Raji (cell line): ENCODE results near the gene XAF1.

Experiments
- POLR2A ChIP-seq: IDR thresholded peaks from 2 replicates; pipeline ENCODE4 v1.6.1; 2011; ENCODE audit warnings: low read depth, low read length, control low read depth; ENCODE audit not compliant: insufficient read depth

Gene XAF1

DNA sequence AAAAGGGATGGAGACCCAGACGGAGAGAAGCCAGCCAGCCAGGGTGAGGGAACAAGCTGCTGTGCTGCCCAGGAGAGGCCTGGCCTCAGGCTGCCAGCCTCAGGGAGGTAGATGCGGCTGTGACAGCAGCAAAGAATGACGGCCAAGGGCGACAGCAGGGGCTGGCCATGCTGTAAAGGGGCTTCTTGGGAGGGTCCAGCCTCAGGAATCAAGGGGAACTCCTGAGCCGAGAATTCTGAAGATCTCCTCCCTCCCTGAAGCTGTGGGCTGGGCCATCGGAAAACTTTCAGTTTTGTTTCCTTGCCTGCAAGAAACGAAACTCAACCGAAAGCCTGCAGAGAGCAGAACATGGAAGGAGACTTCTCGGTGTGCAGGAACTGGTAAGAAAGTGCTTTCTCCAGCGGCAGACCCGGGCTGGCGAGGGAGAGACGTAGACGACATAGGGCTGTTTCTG lies at the start of gene XAF1:
Gene XAF1 (plus strand): TSS at position 316 of the 454 bp plus-strand sequence. CDS start 33 bp downstream, at position 349.
- no peak for TF ChIP-seq POLR2A

DNA sequence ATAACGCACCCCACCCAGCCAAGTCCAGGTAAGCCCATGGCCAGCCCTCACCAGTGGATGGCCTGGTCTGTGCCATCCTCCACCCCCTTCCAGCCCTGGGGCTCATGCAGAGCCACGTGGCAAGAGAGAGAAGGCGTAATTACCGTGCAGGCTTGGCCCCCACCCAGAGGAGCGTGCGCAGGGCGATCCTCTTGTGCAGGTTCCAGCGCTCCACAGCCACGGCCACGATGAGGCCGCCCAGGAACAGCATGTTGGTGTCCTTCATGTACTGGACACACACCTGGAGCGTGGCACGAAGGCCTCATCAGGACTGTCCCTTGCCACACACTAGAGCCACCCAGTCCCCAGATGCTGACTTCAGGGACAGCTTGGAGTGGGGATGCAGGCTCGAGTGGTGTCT lies 49.3 kb upstream of the XAF1 start:
- TF ChIP-seq POLR2A: no peak

DNA sequence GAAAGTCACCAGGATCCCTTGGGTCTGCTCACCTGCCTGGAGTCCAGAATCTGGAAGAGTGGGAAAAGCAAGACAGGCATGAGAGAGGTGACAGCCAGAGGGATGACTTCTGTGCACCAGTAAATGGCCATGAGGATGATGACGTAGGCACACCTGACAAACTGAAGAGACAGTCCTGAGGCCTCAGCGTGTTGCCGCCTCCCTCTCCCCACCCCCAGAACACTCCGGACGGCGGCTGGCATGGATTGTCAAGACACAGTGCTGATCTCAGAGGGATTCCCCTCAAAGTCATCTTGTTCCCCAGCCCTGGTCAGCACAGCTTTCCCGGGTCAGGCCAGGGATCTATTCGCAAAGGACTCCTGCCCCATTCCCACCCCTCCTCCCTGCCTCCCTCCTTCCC lies 48.9 kb upstream of the XAF1 start:
- TF ChIP-seq POLR2A: no peak

GRCh38 chr17:6708357-6708961 lies 47.4 kb upstream of the XAF1 start:
- TF ChIP-seq POLR2A: no peak

DNA sequence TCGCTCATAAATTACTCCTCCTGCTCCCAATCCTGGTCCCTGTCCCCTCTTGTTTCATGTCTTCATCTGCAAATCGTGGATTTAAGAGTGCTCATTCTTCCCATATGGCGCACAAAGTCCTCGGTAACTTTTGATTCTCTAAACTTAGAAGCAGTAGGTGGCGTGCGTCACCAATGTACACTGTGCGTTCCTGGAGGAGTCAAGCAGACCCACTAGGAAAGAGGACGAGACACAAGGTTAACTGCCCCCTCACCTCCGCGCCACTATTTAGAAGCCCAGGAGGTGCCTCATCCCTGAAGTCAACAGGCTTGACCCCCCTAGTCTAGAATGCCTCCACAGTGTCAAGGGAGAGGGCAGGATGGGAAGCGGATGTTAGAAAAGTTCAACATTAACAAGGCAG lies 45.5 kb upstream of the XAF1 start:
- TF ChIP-seq POLR2A: no peak

DNA sequence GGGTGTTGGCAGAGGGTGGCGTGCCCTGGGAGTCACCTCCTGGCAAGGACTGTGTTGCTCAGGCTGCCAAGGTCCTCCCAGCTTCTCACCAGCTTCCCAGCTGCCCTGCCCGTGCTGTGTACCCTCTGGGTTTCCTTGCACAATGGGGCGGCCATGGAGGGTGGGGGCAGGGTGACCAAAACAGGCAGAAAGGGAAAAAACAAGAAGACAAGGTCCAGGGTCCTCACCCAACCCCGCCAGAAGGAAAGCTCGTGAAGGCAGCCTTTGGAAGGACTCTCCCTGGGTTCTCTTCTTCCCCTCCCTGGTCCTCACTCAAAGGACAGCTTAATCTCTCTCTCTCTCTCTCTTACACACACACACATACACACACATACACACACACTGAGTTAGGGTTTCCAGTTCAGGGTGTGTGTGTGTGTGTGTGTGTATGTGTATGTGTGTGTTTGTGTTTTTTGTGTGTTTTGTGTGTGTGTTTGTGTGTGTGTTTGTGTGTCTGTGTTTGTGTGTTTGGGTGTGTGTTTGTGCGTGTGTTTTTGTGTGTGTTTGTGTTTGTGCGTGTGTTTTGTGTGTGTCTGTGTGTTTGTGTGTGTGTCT lies 44.7 kb upstream of the XAF1 start:
- TF ChIP-seq POLR2A: no peak

- TF ChIP-seq POLR2A: no peak
These were observed 44.2 kb upstream of the XAF1 start for GRCh38 chr17:6711681-6712057.

DNA sequence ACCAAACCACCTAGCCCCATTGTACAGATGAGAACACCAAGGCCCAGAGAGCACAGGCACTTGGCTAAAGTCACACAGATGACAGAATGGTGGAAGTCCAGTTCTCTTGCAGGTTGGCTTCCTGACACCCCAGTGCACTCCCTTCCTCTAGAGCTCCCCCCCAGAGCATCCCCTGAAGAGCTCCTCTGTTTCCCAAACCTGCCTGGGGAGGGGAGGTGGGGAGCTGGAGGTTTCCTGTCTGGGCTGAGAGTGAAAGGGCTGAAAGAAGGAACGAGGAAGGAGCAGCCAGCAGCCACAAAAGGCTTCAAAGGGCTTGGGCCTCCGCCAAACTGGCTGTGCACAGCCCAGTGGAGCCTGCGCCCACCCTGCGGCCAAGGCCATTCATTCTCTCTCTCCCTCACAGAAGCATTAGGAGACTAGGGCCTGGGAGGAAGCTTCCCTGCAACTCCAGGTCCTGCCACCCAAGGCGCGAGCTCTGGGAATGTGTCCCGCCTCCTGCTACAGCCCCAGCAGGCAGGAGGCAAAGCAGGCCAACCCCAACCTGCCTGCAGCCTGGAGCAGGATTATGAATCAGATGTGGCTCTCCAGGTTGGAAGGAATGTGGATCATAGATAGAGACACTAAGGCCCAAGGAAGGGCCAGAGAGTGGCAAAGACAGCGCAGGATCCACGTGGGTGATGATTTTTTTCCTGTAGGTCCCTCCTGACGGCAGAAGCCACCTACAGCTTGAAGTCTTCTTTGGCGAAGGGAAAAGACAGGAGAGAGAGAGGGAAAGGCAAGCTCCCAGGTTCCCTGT lies 43.6 kb upstream of the XAF1 start:
- TF ChIP-seq POLR2A: no peak

DNA sequence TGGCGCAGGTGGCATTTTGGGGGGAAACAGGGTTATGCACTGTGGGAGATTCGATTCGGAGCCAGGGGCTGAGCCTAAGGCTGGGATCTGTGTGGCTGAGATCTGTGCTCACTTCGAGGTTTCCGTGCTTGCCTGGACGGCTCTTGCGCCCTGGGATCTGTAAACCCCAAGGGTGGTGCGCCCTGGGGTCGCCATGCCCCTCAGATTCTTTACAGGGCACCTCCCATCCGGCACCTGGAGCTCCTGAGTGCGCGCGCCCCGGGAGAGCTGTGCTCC lies 43.1 kb upstream of the XAF1 start:
- TF ChIP-seq POLR2A: no peak

DNA sequence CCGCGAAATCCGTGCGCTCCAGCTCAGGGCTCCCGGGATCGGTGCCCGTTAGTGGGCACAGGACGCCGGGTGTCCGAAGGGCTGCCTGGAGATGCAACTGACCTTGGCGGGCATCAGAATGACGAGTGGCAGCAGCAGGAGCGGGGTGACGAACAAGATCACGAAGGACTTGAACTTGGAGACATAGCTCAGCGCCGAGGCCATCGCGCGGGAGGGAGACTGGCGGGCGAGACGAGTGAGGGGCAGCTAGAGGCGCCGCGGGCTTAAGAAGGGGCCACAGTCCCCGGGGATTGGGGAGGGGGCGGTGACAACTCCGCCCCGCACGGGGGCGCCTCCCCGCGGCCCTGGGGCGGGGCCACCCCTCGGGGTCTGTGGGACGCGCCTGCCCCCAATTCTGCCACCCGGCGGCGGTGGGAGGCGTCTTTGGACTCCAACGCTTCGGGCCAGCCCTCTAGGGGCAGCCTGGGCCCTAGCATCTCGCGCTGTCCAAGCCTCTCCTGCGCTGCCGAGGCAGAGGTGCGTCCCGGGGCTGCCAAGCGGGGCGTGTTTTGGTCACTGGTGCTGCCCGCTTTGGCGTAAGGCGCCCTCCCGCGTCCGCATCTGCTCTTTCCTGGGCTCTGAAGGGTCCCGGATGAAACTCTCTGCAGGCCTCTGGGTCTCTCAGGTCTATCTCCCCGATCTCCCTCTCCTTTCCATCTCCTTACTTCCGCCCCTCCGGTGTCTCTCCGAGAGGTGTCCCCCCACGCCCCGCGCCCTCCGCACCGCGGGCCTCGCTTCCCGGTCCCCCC lies 42.5 kb upstream of the XAF1 start, which contains the start of gene SLC13A5:
Gene SLC13A5 (minus strand): TSS at position 240 of the 788 bp plus-strand sequence. CDS start 36 bp downstream, at position 204.
- TF ChIP-seq POLR2A: no peak

DNA sequence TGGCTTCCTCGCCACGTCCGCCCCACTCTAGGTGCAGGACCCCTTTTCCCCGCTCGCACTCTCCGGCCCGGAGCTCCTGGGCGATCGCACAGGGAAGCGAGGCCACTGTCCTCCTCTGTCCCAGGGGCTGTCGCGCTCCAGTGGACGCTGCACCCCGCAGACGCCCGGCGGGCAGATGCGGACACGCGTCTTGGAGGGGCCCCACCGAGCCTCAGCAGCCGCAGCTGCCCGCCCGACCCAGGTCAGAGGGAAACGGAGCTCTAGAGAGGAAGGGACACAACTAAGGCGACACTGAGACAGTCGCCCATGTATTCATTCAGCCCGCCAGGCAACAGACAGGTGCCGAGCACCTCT lies 42.0 kb upstream of the XAF1 start:
- TF ChIP-seq POLR2A: no peak

DNA sequence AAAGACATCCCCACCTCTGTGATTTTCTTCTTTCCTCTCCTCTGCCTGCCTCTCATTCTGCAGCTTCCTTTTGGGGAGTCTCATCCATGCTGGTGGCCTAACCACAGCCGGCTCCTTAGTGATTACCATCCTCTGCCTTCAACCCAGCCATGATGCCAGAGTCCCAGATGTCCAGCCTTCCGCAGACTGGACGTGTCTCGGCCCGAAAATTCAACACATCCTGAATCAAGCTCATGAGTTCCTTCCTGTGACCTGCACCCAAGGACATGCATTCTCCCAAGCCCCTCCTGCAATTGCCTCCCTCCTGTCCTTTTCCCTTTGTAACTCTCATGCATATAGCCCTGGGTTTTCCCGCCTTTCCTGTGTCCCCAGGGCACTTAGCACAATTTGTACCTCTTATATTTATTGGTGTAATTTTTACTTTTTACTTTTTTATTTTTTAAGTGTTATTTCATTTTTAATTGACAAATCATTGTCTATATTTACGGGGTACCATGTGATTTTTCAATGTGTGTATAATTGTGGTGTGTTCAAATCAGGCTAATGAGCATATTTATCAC lies 41.5 kb upstream of the XAF1 start:
- TF ChIP-seq POLR2A: no peak

DNA sequence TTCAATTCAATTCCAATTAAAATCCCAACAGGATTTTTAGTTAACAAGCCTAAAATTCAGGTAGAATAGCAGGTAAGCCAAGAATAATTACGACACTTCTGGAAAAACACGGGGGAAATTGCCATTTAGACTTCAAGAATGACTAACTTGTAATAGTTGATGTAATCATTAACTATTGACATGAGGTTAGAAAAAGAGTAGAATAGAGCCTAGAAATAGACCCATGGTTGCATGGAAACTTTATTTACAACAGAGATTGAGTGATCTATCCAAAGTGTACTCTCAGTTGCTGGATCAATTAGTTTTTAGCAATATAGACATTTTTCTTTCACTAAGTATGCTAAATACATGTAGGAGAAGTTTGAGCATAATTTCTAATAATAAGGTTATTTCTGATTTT lies 39.1 kb upstream of the XAF1 start:
- no peak for TF ChIP-seq POLR2A

DNA sequence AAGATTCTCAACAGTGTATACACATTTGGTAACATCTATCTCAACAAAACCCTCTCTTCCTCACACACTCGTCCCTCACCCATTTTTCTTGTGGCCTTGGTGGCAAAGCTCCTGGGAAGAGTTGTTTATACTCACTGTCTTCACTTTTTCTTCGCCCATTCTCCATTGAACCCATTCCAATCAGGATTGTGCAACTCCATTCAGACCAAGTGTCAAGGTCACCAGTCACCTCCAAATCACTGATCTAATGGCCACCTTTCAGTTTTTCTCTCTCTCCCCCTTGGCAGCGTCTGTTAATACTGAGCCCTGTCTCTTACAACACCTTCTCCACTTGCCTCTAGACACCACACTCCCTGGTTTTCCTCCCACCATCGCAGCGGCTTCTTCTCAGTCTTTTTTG lies 34.1 kb upstream of the XAF1 start:
- TF ChIP-seq POLR2A: no peak

- no peak for TF ChIP-seq POLR2A
These were observed 31.8 kb upstream of the XAF1 start for GRCh38 chr17:6724009-6724408.
